GM18858 (cell line): ENCODE results near the gene ISLR2.
"Not testable (repeated sequence)": the region's sequence is repeated elsewhere in the genome, so short reads cannot be mapped to it uniquely, and the experiment has no call there.

ENCODE experiments used
- ATAC-seq: cut with Tn5 transposase; IDR thresholded peaks from one replicate; pipeline ENCODE4 v1.9.1; 2021; ENCODE audit not compliant: unreplicated experiment

The ISLR2 gene

DNA sequence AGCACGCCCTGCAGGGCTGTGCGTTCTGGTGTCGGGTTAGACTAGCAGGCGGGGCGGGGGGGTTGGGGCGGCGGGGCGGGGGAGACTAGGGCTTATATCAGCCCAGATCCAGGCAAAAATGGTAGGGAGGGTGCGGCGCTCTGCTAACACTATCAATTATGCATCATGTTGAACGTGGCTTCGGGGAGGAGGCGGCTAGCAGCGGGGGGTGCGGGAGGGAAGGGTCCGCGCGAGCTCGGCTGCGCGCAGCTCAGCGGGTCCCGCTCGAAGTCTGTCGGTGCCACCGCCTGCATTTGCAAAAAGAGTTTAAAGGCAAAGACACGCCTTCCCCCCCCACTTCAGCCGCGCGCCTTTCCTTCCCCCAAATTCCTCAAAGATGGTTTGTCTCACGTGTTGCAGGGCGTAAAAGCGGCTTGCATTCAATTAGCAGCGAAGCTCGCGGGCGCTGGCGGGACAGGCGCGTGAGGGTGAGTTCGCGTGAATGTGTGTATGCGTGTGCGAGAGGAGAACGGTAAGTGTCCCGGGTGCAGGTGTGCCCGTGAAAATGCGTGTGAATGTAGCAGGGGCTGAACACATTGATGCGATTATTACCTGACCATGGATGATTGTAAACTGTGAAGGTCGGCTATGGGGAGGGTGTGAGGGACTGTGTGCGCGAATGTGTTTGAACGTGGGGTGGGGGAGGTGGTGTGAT is at the start of gene ISLR2:
Gene ISLR2 (plus strand): TSS at position 432 of the 694 bp plus-strand sequence. CDS start 2,169 bp downstream, outside the sequence.
- ATAC-seq: no peak

DNA sequence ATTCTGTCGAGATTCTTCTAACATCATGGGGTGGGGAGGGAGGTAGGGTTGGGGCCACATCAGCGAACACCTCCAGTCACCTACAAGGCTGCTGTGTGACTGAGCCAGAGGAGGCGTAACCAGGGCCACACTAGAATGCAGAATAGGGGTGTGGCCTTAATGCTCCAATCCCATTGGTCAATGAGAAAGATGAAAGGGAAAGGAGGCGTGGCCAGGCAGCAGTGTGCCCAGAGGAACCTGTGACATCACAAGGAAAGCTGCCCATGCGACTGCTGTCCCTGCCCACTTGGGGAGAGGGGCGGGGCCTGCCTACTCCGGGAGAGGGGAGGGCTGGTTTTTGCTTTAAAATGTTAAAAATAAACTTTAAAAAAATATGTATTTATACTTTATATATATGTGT is 47.9 kb upstream of the ISLR2 start, which contains the start of gene GOLGA6A:
Gene GOLGA6A (minus strand): TSS at position 101 of the 400 bp plus-strand sequence. CDS start 41 bp downstream, at position 60.
- not testable (repeated sequence) for ATAC-seq

- not testable (repeated sequence) for ATAC-seq
Measured at GRCh38 chr15:74094567-74094966, 35.8 kb upstream of the ISLR2 start.

DNA sequence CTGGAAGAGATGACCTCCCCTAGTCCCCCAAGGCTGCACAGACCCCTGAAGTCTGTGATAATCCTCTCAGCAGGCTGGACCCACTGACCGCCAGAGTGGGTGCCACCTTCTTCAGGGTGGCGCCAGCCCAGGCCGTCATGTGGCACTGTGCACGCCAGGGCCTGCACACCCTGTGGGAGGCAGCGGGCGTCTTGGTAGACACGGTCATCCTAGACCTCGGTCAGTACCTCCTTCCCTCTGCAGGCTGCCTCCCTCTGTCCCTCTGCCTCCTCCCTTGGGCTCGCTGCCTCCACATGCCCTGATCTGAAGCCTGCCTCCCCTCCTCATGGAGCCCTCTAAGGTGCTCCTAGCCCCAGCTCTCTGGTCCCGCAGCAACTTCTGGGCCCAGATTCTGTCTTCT is 34.8 kb upstream of the ISLR2 start:
- ATAC-seq: not testable (repeated sequence)

DNA sequence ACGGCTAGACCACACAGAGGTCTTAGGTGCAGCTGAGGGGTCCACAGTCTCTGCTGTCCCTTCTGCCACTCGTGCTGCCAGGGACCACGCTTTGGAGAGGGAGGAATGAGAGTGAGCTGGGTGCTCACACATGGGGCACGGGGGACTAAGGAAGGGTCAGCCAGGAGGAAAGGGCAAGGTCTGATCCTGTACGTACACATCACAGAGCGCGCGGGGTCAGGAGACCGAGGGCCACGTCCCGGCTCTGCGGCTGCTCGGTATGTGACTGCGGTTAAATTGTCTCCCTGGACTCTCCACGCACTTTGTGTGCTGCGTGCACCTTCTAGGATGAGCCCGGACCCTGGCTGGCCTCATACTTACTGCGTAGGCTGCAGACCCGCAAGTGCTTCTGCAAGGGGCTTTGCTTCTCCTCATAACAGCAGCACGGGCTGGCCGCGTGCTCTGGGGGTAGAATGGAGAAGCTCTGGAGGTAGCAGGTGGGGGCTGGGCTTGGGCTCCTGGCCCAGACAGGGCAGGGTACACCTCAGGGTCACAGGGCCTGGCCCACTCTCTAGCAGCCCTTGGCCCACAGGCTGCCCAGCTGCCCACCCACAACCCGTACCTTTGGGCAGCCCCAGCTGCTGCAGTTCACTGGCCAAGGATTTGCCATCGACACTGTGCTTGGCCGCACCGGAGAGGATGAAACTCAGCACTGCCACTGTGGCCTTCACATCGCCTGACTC is 33.5 kb upstream of the ISLR2 start:
- not testable (repeated sequence) for ATAC-seq

GRCh38 chr15:74099963-74100733 is 30.2 kb upstream of the ISLR2 start:
- ATAC-seq: not testable (repeated sequence)

GRCh38 chr15:74108111-74108510 is 22.3 kb upstream of the ISLR2 start:
- no peak for ATAC-seq

- not testable (repeated sequence) for ATAC-seq
Measured at GRCh38 chr15:74108611-74109010, 21.8 kb upstream of the ISLR2 start.

DNA sequence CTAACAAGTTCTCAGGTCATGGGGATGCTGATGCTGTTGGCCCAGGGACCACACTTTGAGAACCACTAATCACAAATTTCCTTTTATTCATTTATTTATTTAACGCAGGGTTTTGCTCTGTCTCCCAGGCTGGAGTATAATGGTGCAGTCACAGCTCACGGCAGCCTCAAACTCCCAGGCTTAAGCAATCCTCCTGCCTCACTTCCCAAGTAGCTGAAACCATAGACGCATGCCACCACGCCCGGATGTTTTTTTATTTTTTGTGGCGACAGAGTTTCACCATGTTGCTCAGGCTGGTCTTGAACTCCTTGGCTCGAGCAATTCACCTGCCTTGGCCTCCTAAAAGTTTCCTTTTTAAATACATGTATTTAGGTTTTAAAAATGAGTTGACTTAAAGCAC is 20.7 kb upstream of the ISLR2 start:
- ATAC-seq: no peak

DNA sequence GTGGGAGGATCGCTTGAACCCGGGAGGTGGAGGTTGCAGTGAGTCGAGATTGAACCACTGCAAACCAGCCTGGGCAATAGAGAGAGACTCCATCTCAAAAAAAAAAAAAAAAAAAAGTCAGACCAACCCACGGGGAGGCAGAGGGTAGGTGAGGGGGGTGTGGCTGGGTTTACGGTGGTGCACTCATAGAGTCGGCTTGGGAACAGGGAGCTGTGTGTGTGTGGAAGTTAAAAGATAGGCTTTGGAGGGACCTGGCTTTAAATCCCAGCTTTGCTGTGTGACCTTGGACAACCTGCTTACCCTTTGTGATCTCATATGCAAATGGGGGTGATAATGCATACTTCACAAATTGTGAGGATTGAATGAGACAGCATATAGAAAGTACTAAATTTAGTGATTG is 10.0 kb upstream of the ISLR2 start:
- no peak for ATAC-seq

- no peak for ATAC-seq
Measured at GRCh38 chr15:74121039-74121438, 9.3 kb upstream of the ISLR2 start.

- no peak for ATAC-seq
Measured at GRCh38 chr15:74121858-74122257, 8.5 kb upstream of the ISLR2 start.

GRCh38 chr15:74122403-74123130 is 7.8 kb upstream of the ISLR2 start:
- ATAC-seq: no peak

GRCh38 chr15:74123131-74123429 is 7.3 kb upstream of the ISLR2 start:
- no peak for ATAC-seq

- no peak for ATAC-seq
Measured at GRCh38 chr15:74123658-74124057, 6.7 kb upstream of the ISLR2 start.

- no peak for ATAC-seq
Measured at GRCh38 chr15:74124196-74124595, 6.2 kb upstream of the ISLR2 start.

DNA sequence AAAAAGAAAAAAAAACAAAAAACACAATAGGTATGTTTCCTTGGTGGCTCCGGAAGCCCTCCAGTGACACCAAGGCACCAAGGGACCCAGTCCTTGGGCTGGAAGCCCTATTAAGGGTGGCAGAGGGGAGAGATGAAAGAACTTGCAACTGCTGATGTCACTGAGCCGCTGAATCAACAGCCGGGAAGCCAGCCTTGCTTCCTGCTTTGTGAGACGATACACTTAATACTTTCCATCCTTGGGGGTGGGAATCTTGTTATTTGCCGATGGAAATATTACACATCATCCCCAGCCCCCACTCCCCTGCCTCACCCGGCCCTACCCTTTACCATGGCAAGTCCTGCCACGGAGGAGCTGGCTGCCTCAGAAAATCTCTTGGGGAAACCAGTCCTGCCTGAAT is 5.6 kb upstream of the ISLR2 start:
- ATAC-seq: no peak

- ATAC-seq: no peak
Measured at GRCh38 chr15:74127255-74127953, 3.0 kb upstream of the ISLR2 start.

DNA sequence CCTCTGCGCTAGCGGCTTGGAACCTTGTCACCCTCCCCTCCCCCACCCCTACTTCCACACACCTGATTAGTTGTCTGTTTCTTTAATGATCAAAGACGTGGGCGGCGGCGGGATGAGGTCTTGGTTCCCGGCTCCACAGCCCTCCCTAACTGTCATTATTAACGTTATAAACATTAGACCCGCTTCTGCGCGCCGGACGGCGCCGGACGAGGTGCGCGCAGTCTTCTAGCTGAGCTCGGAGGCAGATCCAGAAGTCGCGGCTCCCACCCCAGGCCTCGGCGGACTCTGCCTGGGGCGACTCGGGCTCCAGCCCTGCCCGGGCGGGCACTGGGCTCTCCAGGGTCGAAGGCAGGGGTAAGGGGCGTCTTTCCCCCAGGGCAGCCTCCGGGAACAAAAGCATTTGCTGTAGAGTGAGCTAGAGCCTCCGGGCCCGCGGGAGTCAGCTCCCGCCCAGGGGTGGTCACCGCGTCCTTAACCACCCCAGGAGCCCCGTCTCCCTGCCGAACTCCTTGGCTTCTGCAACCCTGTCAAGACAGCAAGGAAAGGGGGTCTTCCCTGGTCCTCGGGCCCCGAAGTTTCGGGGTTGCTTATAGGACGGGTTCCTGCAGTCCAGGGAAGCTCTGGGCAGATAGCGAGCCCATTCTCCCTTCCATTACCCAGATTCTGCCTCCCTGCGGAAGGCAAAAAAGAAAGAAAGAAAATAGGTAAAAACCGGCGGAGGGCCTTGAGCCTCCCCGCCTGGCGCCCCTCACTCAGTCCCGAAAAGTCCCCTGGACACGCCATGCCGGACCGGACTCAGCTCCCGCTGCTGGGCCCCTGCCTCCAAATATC is 2.2 kb upstream of the ISLR2 start:
- no peak for ATAC-seq
